Esophagus muscularis mucosa (tissue), 4 donors: Measurements from ENCODE around the gene GOLGA8G. TPM values are rescaled to one million over a fixed set of nuclear protein-coding genes. Genes with fewer than 3 reads are reported as not detected.
"Not testable (repeated sequence)": the region's sequence is repeated elsewhere in the genome, so short reads cannot be mapped to it uniquely, and the experiment has no call there.

Source experiments
- DNase-seq: peaks from one replicate; pipeline ENCODE4 v3.0.0-alpha.2; 2017; ENCODE audit errors: extremely low spot score
- H3K27ac ChIP-seq, 4 donors: fragments of 200-600 bp; sonication (generic); replicated peaks in 1 of 4; 1 replicate in 3 of 4; 2 replicates in 1 of 4; pipeline ENCODE4 v1.5.1; 2016 to 2019; ENCODE audit warnings: mild to moderate bottlenecking in 1 of 4
- H3K27me3 ChIP-seq, 4 donors: fragments of 200-600 bp; sonication (generic); one replicate each; pipeline versions ENCODE4 v1.5.1 to v1.6.0; 2016 to 2019
- H3K36me3 ChIP-seq, 4 donors: fragments of 200-600 bp; sonication (generic); one replicate each; pipeline ENCODE4 v1.5.1; 2016 to 2019
- H3K4me1 ChIP-seq, 4 donors: fragments of 200-600 bp; sonication (generic); one replicate each; pipeline ENCODE4 v1.5.1; 2016 to 2019
- H3K4me3 ChIP-seq, 4 donors: fragments of 200-600 bp; sonication (generic); 1 replicate in 2 of 4; 2 replicates in 2 of 4; pipeline ENCODE4 v1.5.1; 2016 to 2019; ENCODE audit warnings: mild to moderate bottlenecking in 4 of 4, moderate library complexity in 1 of 4
- H3K9me3 ChIP-seq, 4 donors: fragments of 200-600 bp; sonication (generic); 1 replicate in 3 of 4; 2 replicates in 1 of 4; pipeline ENCODE4 v1.5.1; 2016 to 2019
- WGBS: methylation state at CpG from one replicate; pipeline ENCODE4 v1.1.5; 2018; 5-methylcytosine and 5-hydroxymethylcytosine counted together
- intact Hi-C: fragments of 100-400 bp; cut with DNase I; formaldehyde crosslinking; loops from one replicate; pipeline ENCODE4 v1.15.1; 2023
- small RNA-seq, 3 donors: library from RNA; depleted of rRNA; stranded (forward); fragments of <200 nt; gene quantifications; one replicate each; pipeline ENCODE3, GENCODE V24; 2016
- total RNA-seq, 4 donors: library from RNA; depleted of rRNA; stranded (reverse); fragments of >200 nt; gene quantifications; one replicate each; pipeline versions ENCODE4 v1.1.0 to v1.2.1, GENCODE V29; 2016

Gene GOLGA8G, protein sequence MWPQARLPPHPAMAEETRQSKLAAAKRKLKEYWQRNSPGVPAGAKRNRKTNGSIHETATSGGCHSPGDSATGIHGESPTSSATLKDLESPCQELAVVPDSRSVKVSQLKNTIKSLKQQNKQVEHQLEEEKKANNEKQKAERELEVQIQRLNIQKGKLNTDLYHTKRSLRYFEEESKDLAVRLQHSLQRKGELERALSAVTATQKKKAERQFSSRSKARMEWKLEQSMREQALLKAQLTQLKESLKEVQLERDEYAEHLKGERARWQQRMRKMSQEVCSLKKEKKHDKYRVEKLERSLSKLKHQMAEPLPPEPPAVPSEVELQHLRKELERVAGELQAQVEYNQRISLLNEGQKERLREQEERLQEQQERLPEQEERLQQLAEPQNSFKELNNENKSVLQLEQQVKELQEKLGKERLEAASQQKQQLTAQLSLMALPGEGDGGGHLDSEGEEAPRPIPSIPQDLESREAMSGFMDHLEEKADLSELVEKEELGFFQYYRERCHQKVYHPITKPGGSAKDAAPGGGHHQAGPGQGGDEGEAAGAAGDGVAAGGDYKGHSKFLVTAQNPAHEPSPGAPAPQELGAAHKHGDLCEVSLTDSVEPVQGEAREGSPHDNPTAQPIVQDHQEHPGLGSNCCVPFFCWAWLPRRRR
- under 1 TPM in 3 of 4 donors, not detected in 1; 0.17 to 0.23 (median 0.19) TPM for total RNA-seq

GRCh38 chr15:28532954-28533353 is at the start of gene GOLGA8G:
Gene GOLGA8G (minus strand): TSS chr15:28532971. CDS start chr15:28532909, 62 bp downstream.
- not testable (repeated sequence) for DNase-seq, H3K9me3 ChIP-seq
- WGBS = 76% methylated on average over 3 of the region's 6 CpGs

GRCh38 chr15:28573351-28573750 is 40.6 kb upstream of the GOLGA8G start:
- WGBS = no CpG with 5 or more reads among the region's 13 CpGs
- not testable (repeated sequence) for H3K27ac ChIP-seq, DNase-seq

More at GRCh38 chr15:28532954-28533353, at the start of gene GOLGA8G:
- H3K27ac ChIP-seq, H3K36me3 ChIP-seq, intact Hi-C loops, H3K4me1 ChIP-seq, H3K27me3 ChIP-seq, H3K4me3 ChIP-seq: not testable (repeated sequence)

DNA sequence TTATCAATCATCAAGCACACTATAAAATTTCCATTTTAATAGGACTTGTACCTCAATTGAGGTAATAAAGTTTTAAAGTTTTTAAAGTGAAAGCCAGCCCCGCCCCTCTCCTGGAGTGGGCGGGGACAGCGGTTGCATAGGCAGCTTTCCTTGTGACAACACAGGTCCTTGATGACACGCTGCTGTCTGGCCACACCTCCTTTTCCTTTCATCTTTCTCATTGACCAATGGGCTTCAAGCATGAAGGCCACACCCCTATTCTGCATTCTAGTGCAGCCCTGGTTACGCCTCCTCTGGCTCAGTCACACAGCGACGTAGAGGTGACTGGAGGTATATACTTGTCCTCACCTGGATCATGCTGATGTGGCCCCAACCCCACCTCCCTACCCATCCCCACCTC is 20.5 kb upstream of the GOLGA8G start, which contains the start of gene GOLGA6L25:
TSS of gene GOLGA6L25 (plus strand) at position 301 of the 400 bp plus-strand sequence. CDS start at position 362, 61 bp downstream.
- intact Hi-C loops, H3K4me1 ChIP-seq, H3K36me3 ChIP-seq, H3K4me3 ChIP-seq, H3K27ac ChIP-seq, DNase-seq, H3K27me3 ChIP-seq, H3K9me3 ChIP-seq: not testable (repeated sequence)
- no CpG with 5 or more reads among the region's 7 CpGs for WGBS

More at GRCh38 chr15:28573351-28573750, 40.6 kb upstream of the GOLGA8G start:
- H3K9me3 ChIP-seq, H3K36me3 ChIP-seq, H3K4me1 ChIP-seq, H3K4me3 ChIP-seq, H3K27me3 ChIP-seq, intact Hi-C loops: not testable (repeated sequence)

- H3K9me3 ChIP-seq, H3K4me1 ChIP-seq, H3K36me3 ChIP-seq, intact Hi-C loops, H3K27me3 ChIP-seq, DNase-seq, H3K27ac ChIP-seq, H3K4me3 ChIP-seq: not testable (repeated sequence)
- no CpG with 5 or more reads among the region's 11 CpGs for WGBS
Measured at GRCh38 chr15:28515208-28515607, 17.6 kb downstream of the GOLGA8G start.

DNA sequence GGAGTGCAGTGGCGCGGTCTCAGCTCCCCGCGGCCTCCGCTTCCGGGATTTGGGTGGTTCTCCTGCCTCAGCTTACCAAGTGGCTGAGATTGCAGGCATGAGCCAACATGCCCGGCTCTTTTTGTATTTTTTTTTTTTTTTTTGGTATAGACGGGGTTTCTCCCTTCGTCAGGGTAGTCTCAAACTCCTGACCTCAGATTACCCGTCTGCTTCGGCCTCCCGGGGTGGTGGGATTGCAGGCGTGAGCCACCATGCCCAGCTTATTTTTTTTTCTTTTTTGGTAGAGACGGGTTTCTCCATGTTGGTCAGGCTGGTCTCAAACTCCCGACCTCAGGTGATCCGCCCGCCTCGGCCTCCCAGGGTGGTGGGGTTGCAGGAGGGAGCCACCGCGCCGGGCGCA is 18.6 kb downstream of the GOLGA8G start:
- not testable (repeated sequence) for DNase-seq
- 70% methylated on average over 4 of the region's 22 CpGs for WGBS

DNA sequence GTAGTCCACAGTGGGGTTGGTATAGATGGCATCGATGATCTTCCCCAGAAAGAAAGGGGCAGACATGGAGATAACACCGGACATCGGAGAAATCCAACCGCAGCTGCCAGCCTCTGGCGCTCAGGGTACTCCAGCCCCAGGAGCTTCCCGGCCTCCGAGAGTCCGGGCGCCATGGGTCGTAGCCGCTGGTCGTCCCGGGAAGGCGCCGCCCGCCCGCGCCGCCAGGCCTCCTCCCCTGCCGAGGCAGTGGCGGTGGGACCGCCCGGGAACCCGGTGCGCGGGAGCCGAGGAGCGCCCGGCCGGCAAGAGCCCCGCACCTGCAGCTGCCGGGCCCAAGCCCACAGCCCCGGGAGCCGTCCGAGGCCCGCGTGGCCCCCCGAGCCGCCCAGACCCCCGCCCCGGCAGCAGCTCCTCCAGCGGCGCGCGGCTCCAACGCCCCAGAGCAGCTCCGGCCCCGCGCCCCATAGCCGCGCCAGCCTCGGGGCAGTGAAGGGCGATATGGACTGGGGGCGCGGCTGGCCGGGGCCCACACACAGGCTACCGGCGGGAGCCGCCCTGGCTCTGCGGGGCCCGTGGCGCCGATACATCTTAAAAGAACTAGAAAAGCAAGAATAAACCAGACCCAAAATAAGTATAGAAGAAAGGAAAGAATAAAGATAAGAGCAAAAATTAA is 24.4 kb downstream of the GOLGA8G start:
- H3K4me3 ChIP-seq = peak overlapping the region in 2 of 4 donors; percentile 27 to 31
- intact Hi-C loops, H3K27me3 ChIP-seq, DNase-seq, H3K9me3 ChIP-seq, H3K27ac ChIP-seq, H3K4me1 ChIP-seq, H3K36me3 ChIP-seq: not testable (repeated sequence)
- no CpG with 5 or more reads among the region's 63 CpGs for WGBS

More for the DNA sequence above, 18.6 kb downstream of the GOLGA8G start:
- H3K4me1 ChIP-seq, H3K27ac ChIP-seq, H3K36me3 ChIP-seq, H3K9me3 ChIP-seq, H3K27me3 ChIP-seq, H3K4me3 ChIP-seq, intact Hi-C loops: not testable (repeated sequence)

DNA sequence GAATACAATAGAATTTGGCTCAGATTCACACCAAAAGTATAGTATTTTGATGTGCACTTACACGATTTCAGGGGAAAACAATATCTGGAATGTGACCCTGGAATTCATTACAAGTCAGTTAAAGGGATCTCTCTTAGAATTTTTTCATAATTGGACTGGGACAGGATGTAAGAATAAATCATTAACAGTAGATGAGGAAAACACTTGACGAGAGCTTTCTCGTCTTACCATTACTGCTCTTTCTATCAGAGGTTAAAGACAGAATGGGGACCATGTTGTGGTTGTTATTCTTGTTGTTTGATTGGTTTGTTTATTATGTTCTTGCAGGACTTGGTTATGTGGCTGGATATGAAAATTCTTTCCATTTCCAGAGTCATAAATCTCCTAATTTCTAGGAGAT is 51.4 kb downstream of the GOLGA8G start:
- WGBS = no CpG with 5 or more reads among the region's 3 CpGs
- H3K4me3 ChIP-seq, H3K9me3 ChIP-seq, H3K27ac ChIP-seq, H3K27me3 ChIP-seq, H3K4me1 ChIP-seq, DNase-seq, intact Hi-C loops, H3K36me3 ChIP-seq: not testable (repeated sequence)

Small RNA genes within 50 kb of the gene (small RNA-seq; reads per million reads assigned to genes)
- gene AC138749.2 = 0 reads per million in 3 donors
- 0 reads per million in 3 donors for gene AC138749.4
- gene AC138749.5 = 0 reads per million in 3 donors
- gene MIR4509-3 = 0 reads per million in 3 donors
- 0 reads per million in 3 donors for gene RF00017

Other genes with a start within 250 kb of the GOLGA8G start
- 10 to 100 TPM; 57.0 to 96.3 (median 66.0) TPM for gene HERC2, start 210.8 kb downstream of the GOLGA8G start, total RNA-seq
- gene GOLGA6L24, start 174.9 kb downstream of the GOLGA8G start, total RNA-seq = not detected
- gene GOLGA8F, start 154.3 kb downstream of the GOLGA8G start, total RNA-seq = under 1 TPM in 2 of 4 donors, not detected in 2; under 0.01 to 0.23 TPM
- gene GOLGA6L25, start 20.6 kb upstream of the GOLGA8G start, total RNA-seq = not detected
- 1 to 10 TPM in 1 of 4 donors, under 1 TPM in 1, not detected in 2; 0.71 to 1.7 TPM for gene GOLGA8M, start 179.4 kb upstream of the GOLGA8G start, total RNA-seq